Measurements from ENCODE around the gene COBL.

COBL gene

DNA sequence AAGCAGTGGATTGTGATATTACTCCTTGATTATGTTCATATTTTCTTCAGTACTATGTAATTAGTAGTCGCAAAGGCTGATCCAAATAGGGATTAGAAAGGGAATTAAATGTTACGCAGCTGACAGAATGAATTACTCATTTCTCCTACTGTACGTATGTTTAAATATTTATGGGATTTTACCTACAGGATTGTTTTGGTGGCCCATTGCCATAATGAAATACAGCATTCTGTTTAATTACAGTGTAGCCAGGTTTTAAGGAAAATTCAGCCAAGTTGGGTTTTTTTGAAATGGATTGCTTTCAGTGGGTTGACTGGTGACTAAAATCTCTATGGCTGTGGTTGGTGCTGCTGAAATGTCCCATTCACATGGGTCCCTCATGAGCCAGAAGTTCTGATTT is 336.2 kb downstream of the COBL start:
- Histone ChIP-seq H3K27me3 (ENCODE audit: control insufficient read depth, insufficient read depth, low read length) (no peaks in the 10 kb centered on the region), H3K9me3 (ENCODE audit: control insufficient read depth, insufficient read depth, low read length) (no peaks in the 10 kb centered on the region), H3K36me3 (ENCODE audit: control insufficient read depth, insufficient read depth, low read length) (no peaks in the 10 kb centered on the region), H3K4me3 (ENCODE audit: low read length) (no peak overlapping the region), H3K4me1 (ENCODE audit: control insufficient read depth, insufficient read depth, low read length) (peaks cover 3% of the 10 kb centered on the region), H3K27ac (ENCODE audit: low read length) (no peak overlapping the region)
- WGBS (ENCODE audit: insufficient coverage, insufficient read length): no CpG with 5 or more reads among the region's 3 CpGs
- DNase-seq (ENCODE audit: low read depth, low spot score): no peak

- Histone ChIP-seq H3K36me3 (ENCODE audit: control insufficient read depth, insufficient read depth, low read length) (no peaks in the 10 kb centered on the region), H3K4me3 (ENCODE audit: low read length) (no peak overlapping the region), H3K9me3 (ENCODE audit: control insufficient read depth, insufficient read depth, low read length) (no peaks in the 10 kb centered on the region), H3K27me3 (ENCODE audit: control insufficient read depth, insufficient read depth, low read length) (no peaks in the 10 kb centered on the region), H3K4me1 (ENCODE audit: control insufficient read depth, insufficient read depth, low read length) (peaks cover 3% of the 10 kb centered on the region), H3K27ac (ENCODE audit: low read length) (no peak overlapping the region)
- DNase-seq (ENCODE audit: low read depth, low spot score): no peak
- no CpG with 5 or more reads among the region's 2 CpGs for WGBS (ENCODE audit: insufficient coverage, insufficient read length)
Observed at GRCh38 chr7:50978633-50979215, 337.9 kb downstream of the COBL start.

DNA sequence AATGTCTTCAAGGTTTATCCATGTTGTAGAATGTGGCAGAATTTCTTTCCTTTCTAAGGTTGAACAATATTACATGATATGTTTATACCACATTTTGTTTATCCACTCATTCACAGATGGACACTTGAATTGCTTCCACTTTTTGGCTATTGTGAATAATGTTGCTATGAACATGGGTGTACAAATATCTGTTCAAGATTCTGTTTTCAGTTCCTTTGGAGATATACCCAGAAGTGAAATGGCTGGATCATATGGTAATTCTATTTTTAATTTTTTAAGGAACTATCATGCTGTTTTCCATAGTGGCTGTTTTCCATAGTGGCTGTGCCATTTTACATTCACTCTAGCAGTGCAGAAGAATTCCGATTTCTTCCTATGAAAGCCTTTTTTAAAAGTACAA is 339.2 kb downstream of the COBL start:
- Histone ChIP-seq H3K4me1 (ENCODE audit: control insufficient read depth, insufficient read depth, low read length) (peaks cover 2% of the 10 kb centered on the region), H3K4me3 (ENCODE audit: low read length) (no peak overlapping the region), H3K27me3 (ENCODE audit: control insufficient read depth, insufficient read depth, low read length) (no peaks in the 10 kb centered on the region), H3K9me3 (ENCODE audit: control insufficient read depth, insufficient read depth, low read length) (no peaks in the 10 kb centered on the region), H3K27ac (ENCODE audit: low read length) (no peak overlapping the region), H3K36me3 (ENCODE audit: control insufficient read depth, insufficient read depth, low read length) (no peaks in the 10 kb centered on the region)
- no CpG with 5 or more reads among the region's 1 CpG for WGBS (ENCODE audit: insufficient coverage, insufficient read length)
- DNase-seq (ENCODE audit: low read depth, low spot score): no peak

GRCh38 chr7:50976064-50976463 is 340.5 kb downstream of the COBL start:
- H3K4me3 ChIP-seq (ENCODE audit: low read length): no peak overlapping the region

DNA sequence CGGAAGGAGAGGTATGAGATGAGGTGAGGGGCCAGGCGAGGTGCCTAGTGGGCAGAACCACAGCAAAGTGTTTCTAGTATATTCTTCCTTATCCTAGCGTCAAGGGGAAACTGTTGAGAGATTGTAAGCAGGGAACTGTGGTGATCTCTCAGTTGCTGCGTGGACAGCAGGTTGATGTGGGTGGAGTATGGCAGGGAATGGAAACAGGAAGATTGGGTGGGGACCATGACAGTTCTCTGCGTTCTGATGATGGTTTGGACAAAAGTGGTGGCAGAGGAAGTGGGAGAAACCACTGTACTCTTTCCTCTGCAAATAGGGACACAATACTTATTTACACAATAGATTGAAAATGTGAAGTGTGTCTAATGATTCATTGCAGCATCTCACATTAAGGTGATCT is 342.4 kb downstream of the COBL start:
- DNase-seq (ENCODE audit: low read depth, low spot score): no peak
- Histone ChIP-seq H3K9me3 (ENCODE audit: control insufficient read depth, insufficient read depth, low read length) (no peaks in the 10 kb centered on the region), H3K36me3 (ENCODE audit: control insufficient read depth, insufficient read depth, low read length) (no peaks in the 10 kb centered on the region), H3K27me3 (ENCODE audit: control insufficient read depth, insufficient read depth, low read length) (no peaks in the 10 kb centered on the region), H3K4me1 (ENCODE audit: control insufficient read depth, insufficient read depth, low read length) (no peaks in the 10 kb centered on the region), H3K27ac (ENCODE audit: low read length) (no peak overlapping the region), H3K4me3 (ENCODE audit: low read length) (no peak overlapping the region)
- no CpG with 5 or more reads among the region's 5 CpGs for WGBS (ENCODE audit: insufficient coverage, insufficient read length)

More at GRCh38 chr7:50976064-50976463, 340.5 kb downstream of the COBL start:
- H3K27me3 ChIP-seq (ENCODE audit: control insufficient read depth, insufficient read depth, low read length): no peaks in the 10 kb centered on the region
- H3K27ac ChIP-seq (ENCODE audit: low read length): no peak overlapping the region
- H3K36me3 ChIP-seq (ENCODE audit: control insufficient read depth, insufficient read depth, low read length): no peaks in the 10 kb centered on the region
- WGBS (ENCODE audit: insufficient coverage, insufficient read length): no CpG with 5 or more reads among the region's 4 CpGs
- no peaks in the 10 kb centered on the region for H3K9me3 ChIP-seq (ENCODE audit: control insufficient read depth, insufficient read depth, low read length)
- DNase-seq (ENCODE audit: low read depth, low spot score): no peak
- H3K4me1 ChIP-seq (ENCODE audit: control insufficient read depth, insufficient read depth, low read length): no peaks in the 10 kb centered on the region

DNA sequence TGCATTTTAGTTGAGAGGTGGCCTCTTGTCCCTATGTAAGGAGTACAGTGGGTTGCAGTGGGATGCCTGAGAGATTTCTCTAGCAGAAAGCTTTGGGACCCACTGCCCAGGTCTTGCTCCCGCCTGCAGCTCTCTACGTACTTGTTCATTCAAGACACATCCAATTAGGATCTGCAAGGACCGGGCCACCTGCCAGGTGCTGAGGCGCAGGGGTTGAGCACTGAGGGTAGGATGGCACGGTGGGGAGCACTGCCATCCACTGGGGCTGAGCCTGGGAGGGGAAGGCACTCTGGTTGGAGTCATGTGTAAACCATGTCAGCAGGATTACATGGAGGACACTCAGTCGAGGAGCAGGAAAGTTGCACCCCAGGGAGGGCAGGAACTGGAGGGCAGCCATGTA is 342.8 kb downstream of the COBL start:
- H3K4me1 ChIP-seq (ENCODE audit: control insufficient read depth, insufficient read depth, low read length): no peaks in the 10 kb centered on the region
- H3K27ac ChIP-seq (ENCODE audit: low read length): no peak overlapping the region
- H3K27me3 ChIP-seq (ENCODE audit: control insufficient read depth, insufficient read depth, low read length): no peaks in the 10 kb centered on the region
- H3K36me3 ChIP-seq (ENCODE audit: control insufficient read depth, insufficient read depth, low read length): no peaks in the 10 kb centered on the region
- no CpG with 5 or more reads among the region's 6 CpGs for WGBS (ENCODE audit: insufficient coverage, insufficient read length)
- no peaks in the 10 kb centered on the region for H3K9me3 ChIP-seq (ENCODE audit: control insufficient read depth, insufficient read depth, low read length)
- no peak overlapping the region for H3K4me3 ChIP-seq (ENCODE audit: low read length)
- no peak for DNase-seq (ENCODE audit: low read depth, low spot score)

DNA sequence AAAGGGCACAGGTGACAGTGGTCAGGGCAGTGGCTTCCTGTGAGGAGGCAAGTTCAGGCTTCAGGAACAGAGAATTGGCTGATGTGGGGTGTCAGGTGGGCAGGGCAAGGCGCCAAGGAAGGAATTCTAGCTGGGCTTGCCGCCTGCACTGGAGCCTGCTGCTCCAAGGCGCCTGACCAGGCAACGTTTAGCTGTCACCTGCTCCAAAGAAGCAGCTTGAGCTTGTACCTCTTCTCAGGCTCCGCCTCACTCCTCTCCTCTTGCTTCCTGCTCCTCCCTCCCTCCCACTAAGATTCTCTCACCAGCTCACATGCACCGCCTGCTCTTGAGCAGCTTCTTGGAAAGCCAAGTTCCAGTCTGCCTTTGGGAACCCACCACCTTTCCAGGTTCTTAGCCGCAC is 346.5 kb downstream of the COBL start:
- Histone ChIP-seq H3K4me3 (ENCODE audit: low read length) (no peak overlapping the region), H3K36me3 (ENCODE audit: control insufficient read depth, insufficient read depth, low read length) (no peaks in the 10 kb centered on the region), H3K27ac (ENCODE audit: low read length) (no peak overlapping the region), H3K27me3 (ENCODE audit: control insufficient read depth, insufficient read depth, low read length) (no peaks in the 10 kb centered on the region), H3K9me3 (ENCODE audit: control insufficient read depth, insufficient read depth, low read length) (no peaks in the 10 kb centered on the region), H3K4me1 (ENCODE audit: control insufficient read depth, insufficient read depth, low read length) (no peaks in the 10 kb centered on the region)
- no CpG with 5 or more reads among the region's 7 CpGs for WGBS (ENCODE audit: insufficient coverage, insufficient read length)
- no peak for DNase-seq (ENCODE audit: low read depth, low spot score)
